Vagina (tissue), 2 donors: ENCODE measurements around the gene MAML1. TPM values are rescaled to one million over a fixed set of nuclear protein-coding genes. Genes with fewer than 3 reads are reported as not detected.

ENCODE experiments used
- DNase-seq, 2 donors: peaks; one replicate each; pipeline ENCODE4 v3.0.0-alpha.2; 2017; ENCODE audit errors: extremely low spot score in 2 of 2
- H3K27ac ChIP-seq: fragments of 200-600 bp; sonication (generic); one replicate; pipeline ENCODE4 v1.5.1; 2019
- H3K27me3 ChIP-seq: fragments of 200-600 bp; sonication (generic); one replicate; pipeline ENCODE4 v1.5.1; 2019
- H3K36me3 ChIP-seq, 2 donors: fragments of 200-600 bp; sonication (generic); one replicate each; pipeline ENCODE4 v1.5.1; 2017 to 2019
- H3K4me1 ChIP-seq: fragments of 200-600 bp; sonication (generic); one replicate; pipeline ENCODE4 v1.5.1; 2019
- H3K4me3 ChIP-seq, 2 donors: fragments of 200-600 bp; sonication (generic); 1 replicate in 1 of 2; 2 replicates in 1 of 2; pipeline ENCODE4 v1.5.1; 2016 to 2019
- H3K9me3 ChIP-seq: fragments of 200-600 bp; sonication (generic); one replicate; pipeline ENCODE4 v1.5.1; 2019
- POLR2A ChIP-seq, 2 donors: fragments of 450-650 bp; IDR thresholded peaks; one replicate each; pipeline ENCODE4 v1.6.1; 2017; ENCODE audit warnings: antibody characterized with exemption in 2 of 2, mild to moderate bottlenecking in 2 of 2, moderate library complexity in 2 of 2
- POLR2AphosphoS5 ChIP-seq, 2 donors: sonication (generic); formaldehyde crosslinking; IDR thresholded peaks; one replicate each; pipeline ENCODE4 v1.9.0; 2017; ENCODE audit warnings: antibody characterized with exemption in 2 of 2, mild to moderate bottlenecking in 2 of 2, low read depth in 1 of 2; ENCODE audit not compliant: insufficient read depth in 1 of 2
- intact Hi-C: fragments of 100-400 bp; cut with DNase I; formaldehyde crosslinking; loops from one replicate; pipeline ENCODE4 v1.15.1; 2023
- total RNA-seq: library from RNA; depleted of rRNA; stranded (reverse); fragments of >200 nt; gene quantifications from one replicate; pipeline ENCODE4 v1.2.3, GENCODE V29; 2016
- TF ChIP-seq, protein P1 (sequence below), 3 experiments: fragments of 450-650 bp in 2 of 3; fragments of 200-600 bp in 1 of 3; sonication (generic) in 1 of 3; IDR thresholded peaks; one replicate each; pipeline ENCODE4 v1.5.1; 2017 to 2019; ENCODE audit warnings: antibody characterized with exemption in 3 of 3, mild to moderate bottlenecking in 2 of 3, moderate library complexity in 2 of 3

The MAML1 gene
- total RNA-seq, 1 donor from 2014 or later, result 25.3 TPM

DNA sequence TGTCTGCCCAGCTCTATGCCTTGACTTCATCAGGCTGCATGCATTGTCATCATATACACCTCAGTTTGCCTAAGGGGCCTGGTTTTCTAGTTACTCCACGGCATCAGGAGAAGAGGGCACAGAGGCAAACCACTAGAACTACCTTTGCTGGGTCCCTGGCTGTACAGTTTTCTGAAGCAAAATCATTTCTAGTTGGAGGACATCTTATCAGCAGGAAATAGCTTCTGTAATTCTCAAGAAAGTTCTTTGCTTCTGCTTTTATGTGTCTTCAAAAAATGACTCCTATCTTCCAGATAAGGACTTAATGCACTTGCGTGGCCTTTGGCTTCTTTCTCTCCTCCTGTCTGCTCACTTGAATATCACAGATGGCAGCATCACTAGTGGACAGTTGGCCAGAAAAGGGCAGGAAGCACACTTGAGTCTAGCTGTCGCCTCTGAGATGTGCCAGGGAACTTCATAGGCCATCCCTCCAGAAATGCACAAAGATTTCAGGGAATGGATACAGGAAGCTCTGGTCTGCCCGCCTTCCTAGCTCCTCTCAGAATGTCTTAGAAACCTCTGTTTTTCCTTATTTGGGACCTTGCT lies 38.8 kb downstream of the MAML1 start:
- H3K27me3 ChIP-seq, result no peaks in the 10 kb centered on the region
- H3K27ac ChIP-seq, result no peak overlapping the region
- TF ChIP-seq POLR2A (IDR thresholded peaks at IDR 0.05), result no peak
- TF ChIP-seq POLR2AphosphoS5 (IDR thresholded peaks at IDR 0.05; ENCODE audit: insufficient read depth in 1 of 2, low read depth in 1 of 2), result no peak
- TF ChIP-seq, protein P1, sequence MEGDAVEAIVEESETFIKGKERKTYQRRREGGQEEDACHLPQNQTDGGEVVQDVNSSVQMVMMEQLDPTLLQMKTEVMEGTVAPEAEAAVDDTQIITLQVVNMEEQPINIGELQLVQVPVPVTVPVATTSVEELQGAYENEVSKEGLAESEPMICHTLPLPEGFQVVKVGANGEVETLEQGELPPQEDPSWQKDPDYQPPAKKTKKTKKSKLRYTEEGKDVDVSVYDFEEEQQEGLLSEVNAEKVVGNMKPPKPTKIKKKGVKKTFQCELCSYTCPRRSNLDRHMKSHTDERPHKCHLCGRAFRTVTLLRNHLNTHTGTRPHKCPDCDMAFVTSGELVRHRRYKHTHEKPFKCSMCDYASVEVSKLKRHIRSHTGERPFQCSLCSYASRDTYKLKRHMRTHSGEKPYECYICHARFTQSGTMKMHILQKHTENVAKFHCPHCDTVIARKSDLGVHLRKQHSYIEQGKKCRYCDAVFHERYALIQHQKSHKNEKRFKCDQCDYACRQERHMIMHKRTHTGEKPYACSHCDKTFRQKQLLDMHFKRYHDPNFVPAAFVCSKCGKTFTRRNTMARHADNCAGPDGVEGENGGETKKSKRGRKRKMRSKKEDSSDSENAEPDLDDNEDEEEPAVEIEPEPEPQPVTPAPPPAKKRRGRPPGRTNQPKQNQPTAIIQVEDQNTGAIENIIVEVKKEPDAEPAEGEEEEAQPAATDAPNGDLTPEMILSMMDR (IDR thresholded peaks at IDR 0.05), result no peak
- no peaks in the 10 kb centered on the region for H3K9me3 ChIP-seq
- H3K36me3 ChIP-seq, result peaks cover 0 to 81% of the 10 kb centered on the region in 2 donors
- intact Hi-C loops, result no loop called here
- DNase-seq, result no peak
- peaks cover 3% of the 10 kb centered on the region for H3K4me1 ChIP-seq
- no peak overlapping the region for H3K4me3 ChIP-seq

DNA sequence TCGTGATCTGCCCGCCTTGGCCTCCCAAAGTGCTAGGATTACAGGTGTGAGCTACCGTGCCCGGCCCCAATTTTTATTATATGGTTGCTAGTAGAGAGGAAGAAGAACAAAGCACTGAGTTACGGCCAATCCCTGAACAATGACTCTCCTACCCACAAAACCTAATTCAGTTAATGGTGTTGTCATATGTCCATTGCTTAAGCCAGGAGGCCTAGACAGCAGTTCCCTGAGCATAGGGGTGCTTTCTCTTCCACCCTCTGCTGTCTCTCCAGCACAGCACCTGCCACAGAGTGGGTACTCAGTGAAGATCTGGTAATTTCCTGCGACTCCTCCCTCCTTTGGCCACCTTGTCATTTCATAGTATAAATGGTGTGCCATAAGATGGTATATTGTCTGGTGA lies 39.7 kb downstream of the MAML1 start:
- H3K27ac ChIP-seq, result no peak overlapping the region
- H3K27me3 ChIP-seq, result no peaks in the 10 kb centered on the region
- DNase-seq, result no peak
- no peaks in the 10 kb centered on the region for H3K9me3 ChIP-seq
- TF ChIP-seq POLR2A (IDR thresholded peaks at IDR 0.05) (no peak), POLR2AphosphoS5 (IDR thresholded peaks at IDR 0.05; ENCODE audit: insufficient read depth in 1 of 2, low read depth in 1 of 2) (no peak)
- TF ChIP-seq, protein P1 (IDR thresholded peaks at IDR 0.05), result no peak
- no peak overlapping the region for H3K4me3 ChIP-seq
- intact Hi-C loops, result no loop called here
- H3K36me3 ChIP-seq, result peaks cover 0 to 76% of the 10 kb centered on the region in 2 donors
- no peaks in the 10 kb centered on the region for H3K4me1 ChIP-seq

DNA sequence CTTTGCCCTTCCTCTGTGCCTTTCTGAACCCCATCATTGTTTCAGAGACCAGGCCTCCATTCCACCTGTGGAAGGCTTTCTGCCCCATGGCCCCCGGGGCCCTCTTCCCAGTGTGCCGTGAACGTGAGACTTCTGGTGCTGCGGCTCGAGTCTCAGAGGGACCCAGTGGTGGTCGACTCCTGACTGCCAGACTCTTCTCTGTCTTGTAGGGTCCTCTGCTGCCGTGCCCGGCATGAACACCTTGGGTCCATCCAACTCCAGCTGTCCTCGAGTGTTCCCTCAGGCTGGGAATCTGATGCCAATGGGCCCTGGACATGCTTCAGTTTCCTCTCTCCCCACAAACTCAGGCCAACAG lies 41.0 kb downstream of the MAML1 start:
- peaks cover 0 to 74% of the 10 kb centered on the region in 2 donors for H3K36me3 ChIP-seq
- H3K27me3 ChIP-seq, result no peaks in the 10 kb centered on the region
- H3K4me3 ChIP-seq, result no peak overlapping the region
- TF ChIP-seq POLR2A (IDR thresholded peaks at IDR 0.05), result no peak
- TF ChIP-seq, protein P1 (IDR thresholded peaks at IDR 0.05), result no peak
- no peak for TF ChIP-seq POLR2AphosphoS5 (IDR thresholded peaks at IDR 0.05; ENCODE audit: insufficient read depth in 1 of 2, low read depth in 1 of 2)
- no peak for DNase-seq
- H3K4me1 ChIP-seq, result no peaks in the 10 kb centered on the region
- H3K27ac ChIP-seq, result no peak overlapping the region
- intact Hi-C loops, result no loop called here
- H3K9me3 ChIP-seq, result no peaks in the 10 kb centered on the region

DNA sequence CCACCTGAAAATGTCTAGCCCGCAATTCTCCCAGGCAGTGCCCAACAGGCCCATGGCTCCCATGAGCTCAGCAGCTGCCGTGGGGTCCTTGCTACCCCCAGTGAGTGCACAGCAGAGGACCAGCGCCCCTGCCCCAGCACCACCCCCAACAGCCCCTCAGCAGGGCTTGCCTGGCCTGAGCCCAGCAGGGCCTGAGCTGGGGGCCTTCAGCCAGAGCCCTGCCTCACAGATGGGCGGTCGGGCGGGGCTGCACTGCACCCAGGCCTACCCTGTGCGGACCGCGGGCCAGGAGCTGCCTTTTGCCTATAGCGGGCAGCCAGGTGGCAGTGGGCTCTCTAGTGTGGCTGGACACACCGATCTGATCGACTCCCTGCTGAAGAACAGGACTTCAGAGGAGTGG lies 41.8 kb downstream of the MAML1 start:
- intact Hi-C loops, result no loop called here
- Histone ChIP-seq H3K9me3 (no peaks in the 10 kb centered on the region), H3K4me3 (no peak overlapping the region), H3K27ac (no peak overlapping the region), H3K4me1 (no peaks in the 10 kb centered on the region), H3K27me3 (no peaks in the 10 kb centered on the region), H3K36me3 (peaks cover 0 to 67% of the 10 kb centered on the region in 2 donors)
- no peak for DNase-seq
- TF ChIP-seq POLR2A (IDR thresholded peaks at IDR 0.05) (no peak), POLR2AphosphoS5 (IDR thresholded peaks at IDR 0.05; ENCODE audit: insufficient read depth in 1 of 2, low read depth in 1 of 2) (no peak)
- TF ChIP-seq, protein P1 (IDR thresholded peaks at IDR 0.05), result no peak

DNA sequence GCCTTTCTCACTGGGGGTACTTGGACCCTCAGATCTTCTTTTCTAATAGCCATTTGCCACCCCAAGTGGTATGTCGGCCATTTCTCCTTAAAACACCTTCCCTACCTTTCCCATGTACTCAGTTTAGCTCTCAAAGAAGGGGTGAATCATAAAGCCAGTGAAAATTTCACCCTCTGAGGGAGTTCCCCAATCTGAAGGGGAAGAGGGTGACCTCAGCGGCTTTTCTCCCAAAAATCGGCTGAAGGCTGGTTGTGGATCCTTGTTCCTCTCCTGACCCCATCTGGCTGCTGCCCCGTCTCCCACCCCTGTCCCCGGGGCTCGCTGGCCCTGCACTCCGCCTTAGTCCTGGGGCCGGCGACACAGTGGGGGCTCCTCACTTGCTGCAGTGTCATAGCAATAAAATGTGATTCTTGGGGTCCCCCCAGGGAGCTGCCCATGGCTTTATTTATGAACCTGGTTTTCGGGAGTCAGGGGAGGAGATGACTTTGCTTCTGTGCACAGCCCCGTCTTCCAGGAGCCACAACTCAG lies 43.9 kb downstream of the MAML1 start:
- peaks cover 0 to 54% of the 10 kb centered on the region in 2 donors for H3K36me3 ChIP-seq
- TF ChIP-seq, protein P1 (IDR thresholded peaks at IDR 0.05), result no peak
- no peak for TF ChIP-seq POLR2AphosphoS5 (IDR thresholded peaks at IDR 0.05; ENCODE audit: insufficient read depth in 1 of 2, low read depth in 1 of 2)
- TF ChIP-seq POLR2A (IDR thresholded peaks at IDR 0.05), result no peak
- H3K27me3 ChIP-seq, result no peaks in the 10 kb centered on the region
- H3K9me3 ChIP-seq, result no peaks in the 10 kb centered on the region
- H3K4me3 ChIP-seq, result no peak overlapping the region
- no peak for DNase-seq
- no peak overlapping the region for H3K27ac ChIP-seq
- intact Hi-C loops, result no loop called here
- no peaks in the 10 kb centered on the region for H3K4me1 ChIP-seq
